Measurements from ENCODE around the gene TIGD3.

Gene TIGD3

DNA sequence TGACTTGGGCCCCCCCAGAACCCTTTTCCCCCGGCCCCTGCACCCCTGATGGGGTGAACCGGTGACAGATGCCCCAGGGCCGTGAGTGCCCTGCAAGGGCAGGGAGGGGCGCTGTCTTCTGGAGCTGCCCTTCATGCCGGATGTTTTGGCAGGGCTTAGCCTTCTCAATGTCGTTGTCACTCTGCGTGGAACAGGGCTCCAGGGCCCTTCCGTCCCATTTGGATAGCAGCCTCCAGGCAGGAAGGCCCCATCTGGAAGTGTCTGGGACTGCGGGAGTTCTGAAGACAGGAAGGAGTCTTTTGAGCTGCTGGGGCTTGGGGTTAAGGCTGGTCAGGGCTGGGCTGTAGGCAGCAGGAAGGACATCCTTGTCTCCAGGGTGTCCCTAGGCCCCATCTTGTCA is 36.4 kb downstream of the TIGD3 start:
- DNase-seq = no peak

DNA sequence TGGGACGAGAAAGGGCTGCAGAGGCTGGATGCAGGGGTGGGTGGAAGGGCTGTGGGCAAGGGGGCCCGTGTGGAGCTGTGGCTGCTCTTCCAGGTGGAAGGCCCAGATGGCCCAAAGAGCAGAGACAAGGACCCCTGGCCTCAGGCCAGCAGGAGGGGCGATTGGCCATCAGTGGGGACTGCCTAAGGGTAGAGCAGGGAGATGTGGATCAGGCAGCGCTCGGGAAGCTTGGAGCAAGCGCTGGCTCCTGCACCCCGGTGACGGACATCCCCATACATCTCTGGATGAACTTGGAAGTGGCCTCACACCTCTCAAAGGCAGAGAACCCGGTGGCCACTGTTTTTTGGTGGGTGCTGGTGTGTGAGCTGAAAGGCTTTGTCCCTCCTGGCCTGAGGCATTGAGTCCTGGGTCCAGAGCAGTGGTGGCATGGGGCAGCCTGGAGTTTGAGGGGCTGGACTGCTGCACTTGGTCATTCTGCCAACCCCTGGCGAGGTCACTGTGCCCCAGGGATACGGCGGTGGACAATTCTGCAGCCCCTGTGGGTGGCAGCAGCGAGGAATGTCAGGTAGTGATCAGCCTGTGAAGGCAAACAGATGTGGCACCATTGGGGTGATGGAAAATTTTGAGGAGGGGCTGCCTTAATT is 37.8 kb downstream of the TIGD3 start:
- DNase-seq = no peak

DNA sequence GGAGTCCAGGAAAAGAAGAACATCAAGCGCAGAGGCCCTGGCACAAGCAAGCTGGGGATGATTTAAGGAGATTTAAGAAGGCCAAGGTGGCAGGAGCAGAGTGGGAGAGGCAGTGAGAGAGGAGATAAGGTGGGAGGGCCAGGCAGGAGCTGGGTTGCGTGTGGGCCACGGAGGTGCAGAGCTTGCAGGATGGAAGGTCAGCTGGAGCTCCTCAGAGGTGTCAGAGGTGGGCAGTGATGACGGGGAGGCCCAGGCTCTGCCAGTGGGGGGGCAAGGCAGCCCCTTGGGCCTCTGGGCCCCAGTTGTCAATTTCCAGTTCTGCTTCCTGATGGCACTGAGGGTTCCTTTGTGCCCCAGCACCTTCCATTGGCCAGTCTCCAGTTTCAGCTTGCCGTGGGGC is 38.3 kb downstream of the TIGD3 start:
- no peak for DNase-seq

DNA sequence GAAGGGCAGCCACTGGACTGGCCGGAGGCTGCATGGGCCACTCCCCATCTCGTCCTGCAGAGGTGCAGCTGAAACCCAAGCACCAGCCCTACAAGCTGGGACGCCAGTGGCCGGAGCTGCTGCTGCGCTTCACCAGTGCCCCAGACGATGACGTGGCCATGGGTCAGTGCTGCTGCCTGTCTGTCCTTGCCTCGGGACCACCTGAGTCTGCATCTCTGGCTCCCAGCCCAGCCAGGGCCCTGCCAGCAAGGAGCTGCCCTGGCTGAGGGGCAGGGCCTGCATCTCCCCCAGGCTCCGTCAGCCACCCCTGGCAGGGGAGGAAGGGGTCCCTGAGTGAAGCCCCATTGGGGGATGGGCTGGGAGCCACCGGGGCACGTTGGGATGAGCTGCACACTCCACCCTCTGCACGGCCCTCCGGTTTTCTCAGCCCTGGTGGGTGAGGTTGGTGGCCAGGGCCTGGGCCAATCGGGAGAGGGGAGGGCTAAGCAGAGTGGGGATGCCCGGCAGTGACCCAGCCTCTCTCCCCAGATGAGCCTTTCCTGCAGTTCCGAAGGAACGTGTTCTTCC is 39.0 kb downstream of the TIGD3 start:
- no peak for DNase-seq

DNA sequence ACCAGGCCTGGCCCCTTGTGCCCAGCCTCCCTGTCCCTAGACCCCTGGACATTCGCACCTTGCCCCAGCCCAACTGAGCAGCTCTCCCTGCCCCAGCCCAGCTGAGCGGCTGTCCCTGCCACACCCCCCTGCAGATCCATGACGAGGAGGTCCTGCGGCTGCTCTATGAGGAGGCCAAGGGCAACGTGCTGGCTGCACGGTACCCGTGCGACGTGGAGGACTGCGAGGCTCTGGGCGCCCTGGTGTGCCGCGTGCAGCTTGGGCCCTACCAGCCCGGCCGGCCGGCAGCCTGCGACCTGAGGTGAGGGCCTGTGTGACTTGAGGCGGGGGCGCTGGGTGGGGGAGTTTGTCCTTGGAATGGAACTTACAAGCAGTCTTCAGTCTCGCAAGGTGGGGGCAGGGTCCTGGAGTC is 39.6 kb downstream of the TIGD3 start:
- no peak for DNase-seq

DNA sequence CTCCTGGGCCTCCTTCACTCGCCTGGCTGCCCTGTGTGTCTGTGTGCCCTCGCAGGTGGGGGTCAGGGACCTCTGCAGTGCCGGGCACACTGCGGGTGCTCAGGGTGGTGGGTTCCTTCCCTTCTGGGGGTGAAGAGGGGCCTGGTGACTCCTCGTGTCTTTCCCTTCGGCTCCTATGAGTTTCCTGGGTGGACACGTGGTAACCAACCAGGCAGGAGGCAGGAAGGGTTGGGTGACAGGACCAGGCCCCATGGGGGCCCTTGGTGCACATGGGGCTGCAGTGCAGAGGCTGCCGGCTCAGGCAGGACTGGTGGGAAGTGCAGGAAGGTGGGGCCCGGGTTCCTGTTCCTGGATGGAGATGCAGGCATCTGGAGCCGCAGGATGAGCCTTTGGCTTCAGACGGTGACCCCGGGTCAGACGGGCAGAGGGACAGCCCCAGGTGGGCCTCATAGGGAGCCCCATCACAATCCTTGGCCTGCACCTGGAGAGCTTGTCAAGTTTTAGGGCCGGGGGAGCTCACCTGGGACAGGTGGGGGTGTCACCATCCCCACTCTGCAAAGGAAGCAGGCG is 41.5 kb downstream of the TIGD3 start:
- DNase-seq = no peak

DNA sequence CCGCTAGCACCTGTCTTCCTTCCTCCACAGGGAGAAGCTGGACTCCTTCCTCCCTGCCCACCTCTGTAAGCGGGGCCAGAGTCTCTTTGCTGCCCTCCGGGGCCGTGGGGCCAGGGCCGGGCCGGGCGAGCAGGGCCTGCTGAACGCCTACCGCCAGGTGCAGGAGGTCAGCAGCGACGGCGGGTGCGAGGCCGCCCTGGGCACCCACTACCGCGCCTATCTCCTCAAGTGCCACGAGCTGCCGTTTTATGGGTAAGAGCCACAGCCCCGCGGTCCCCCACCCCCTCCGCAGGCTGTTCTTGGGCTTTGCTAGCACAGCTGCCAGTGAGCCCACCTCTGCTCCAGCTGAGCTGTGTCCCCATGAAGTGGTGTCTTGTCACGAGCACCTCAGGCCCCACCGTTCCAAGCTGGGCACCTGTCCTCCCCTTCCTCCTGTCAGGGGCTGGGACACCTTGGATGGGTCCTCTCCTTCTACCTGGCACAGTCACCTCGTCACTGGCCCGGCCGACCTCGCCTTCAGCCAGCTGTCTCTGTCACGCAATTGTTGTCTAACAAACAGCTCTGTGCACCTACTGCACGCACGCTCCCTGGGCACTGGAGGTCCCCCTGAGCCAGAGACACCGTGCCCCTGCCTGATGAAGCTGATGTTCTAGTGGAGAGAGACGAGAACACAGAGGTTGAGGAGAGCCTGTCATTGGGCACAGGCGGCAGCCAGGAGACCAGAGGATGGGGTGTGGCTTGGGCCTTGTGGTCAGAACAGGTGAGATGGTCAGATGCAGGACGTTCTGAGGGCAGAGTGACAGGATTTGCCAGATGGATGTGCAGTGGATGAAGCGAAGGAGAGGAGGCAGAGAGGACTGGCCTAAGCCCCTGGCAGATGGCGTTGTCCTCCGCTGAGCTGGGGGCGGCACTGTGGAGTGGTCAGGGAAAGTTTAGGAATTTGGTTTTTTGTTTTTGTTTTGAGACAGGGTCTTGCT is 42.5 kb downstream of the TIGD3 start:
- no peak for DNase-seq

DNA sequence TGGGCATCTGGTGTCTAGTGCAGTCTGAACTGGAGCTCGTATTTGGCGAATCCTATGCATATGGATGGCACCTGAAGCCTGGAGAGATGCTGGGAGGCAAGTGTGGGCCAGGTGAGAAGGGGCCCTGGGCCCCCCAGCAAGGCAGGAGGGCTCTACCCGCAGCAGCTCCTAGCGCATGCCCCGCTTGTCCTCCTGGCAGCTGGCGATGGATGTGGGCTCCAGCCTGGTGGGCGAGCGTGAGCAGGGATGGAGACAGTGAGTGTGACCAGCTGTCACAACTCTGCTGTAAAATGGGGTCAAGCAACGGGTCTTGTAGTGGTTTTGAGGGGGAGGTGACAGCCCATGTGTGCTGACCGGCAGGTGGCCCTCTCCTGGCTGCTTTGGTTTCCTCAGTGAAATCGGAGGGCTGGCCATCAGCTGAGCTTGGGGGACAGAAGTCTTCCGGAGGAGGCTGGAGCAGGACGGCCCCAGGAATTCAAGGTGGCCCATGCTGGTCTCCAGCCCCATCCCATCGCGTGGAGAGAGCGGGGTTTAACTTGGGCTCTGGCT is 43.9 kb downstream of the TIGD3 start:
- no peak for DNase-seq

DNA sequence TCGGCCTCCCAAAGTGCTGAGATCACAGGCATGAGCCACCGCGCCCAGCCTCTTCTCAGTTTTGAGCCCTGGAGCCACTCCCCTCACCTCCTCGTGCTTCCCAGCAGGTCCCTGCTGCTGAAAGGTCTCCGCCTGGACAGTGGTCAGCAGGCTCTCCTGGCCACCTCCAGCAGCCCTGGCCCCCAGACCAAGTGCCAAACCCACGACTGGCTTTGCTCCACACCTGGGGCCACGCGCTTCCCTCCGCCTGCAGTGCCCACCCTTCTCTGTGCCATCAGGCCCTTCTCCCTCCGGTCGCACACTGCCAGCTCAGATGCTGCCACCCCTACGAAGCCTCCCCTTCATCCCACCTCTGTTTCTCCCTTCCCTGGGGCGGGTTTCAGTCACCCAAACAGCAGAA is 44.7 kb downstream of the TIGD3 start:
- DNase-seq = no peak

DNA sequence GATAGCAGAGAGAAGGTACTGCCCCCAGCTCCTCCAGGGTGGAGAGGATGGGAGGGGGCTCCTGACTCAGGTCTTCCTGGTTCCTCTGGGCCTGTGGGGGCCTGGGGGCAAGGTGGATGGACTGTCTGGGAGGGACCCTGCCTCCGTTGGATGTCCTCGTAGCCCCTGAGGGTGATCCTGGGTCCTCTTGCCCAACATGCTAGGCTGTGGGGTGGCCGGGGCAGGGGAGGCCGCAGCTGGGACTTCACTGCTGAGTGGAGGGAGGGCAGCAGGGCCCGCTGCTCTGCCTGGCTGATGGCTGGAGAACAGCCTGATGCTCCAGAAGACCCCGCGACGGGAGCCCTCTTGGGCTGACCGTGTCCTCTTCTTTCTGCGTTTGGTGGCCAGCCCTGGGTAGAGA is 45.3 kb downstream of the TIGD3 start:
- DNase-seq = no peak

DNA sequence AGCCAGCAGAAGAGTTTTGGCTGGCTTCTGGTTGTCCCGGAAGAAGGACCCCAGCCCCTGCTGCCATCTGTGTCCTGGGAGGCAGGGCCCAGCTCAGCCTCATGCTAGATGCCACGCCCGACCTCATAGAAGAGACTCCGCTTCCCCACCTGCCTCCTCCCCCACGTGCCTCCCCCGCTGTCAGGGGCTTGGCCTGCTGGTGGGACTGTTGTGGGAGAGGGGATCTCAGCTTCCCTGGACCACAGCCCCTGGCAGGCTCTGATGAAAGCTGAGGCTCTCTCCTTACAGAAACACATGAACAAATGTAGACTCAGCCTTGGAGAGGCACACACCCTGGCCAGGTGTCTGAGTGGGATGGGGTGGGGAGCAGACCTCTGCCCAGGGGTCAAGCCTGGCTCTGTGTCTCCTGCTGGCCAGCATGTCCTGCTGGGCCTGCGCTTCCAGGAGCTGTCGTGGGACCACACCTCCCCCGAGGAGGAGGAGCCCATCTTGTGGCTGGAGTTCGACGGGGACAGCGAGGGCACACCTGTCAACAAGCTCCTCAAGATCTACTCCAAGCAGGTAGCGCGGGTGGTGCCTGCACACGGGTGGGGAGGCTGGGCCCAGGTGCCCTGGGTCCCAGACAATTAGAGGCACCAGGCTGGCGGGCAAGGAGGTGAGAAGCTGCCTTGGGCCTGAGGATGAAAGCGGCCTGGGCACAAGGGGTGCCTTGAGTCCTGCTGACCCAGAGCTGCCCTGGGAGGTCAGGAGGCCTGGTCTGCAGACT is 45.9 kb downstream of the TIGD3 start:
- no peak for DNase-seq

DNA sequence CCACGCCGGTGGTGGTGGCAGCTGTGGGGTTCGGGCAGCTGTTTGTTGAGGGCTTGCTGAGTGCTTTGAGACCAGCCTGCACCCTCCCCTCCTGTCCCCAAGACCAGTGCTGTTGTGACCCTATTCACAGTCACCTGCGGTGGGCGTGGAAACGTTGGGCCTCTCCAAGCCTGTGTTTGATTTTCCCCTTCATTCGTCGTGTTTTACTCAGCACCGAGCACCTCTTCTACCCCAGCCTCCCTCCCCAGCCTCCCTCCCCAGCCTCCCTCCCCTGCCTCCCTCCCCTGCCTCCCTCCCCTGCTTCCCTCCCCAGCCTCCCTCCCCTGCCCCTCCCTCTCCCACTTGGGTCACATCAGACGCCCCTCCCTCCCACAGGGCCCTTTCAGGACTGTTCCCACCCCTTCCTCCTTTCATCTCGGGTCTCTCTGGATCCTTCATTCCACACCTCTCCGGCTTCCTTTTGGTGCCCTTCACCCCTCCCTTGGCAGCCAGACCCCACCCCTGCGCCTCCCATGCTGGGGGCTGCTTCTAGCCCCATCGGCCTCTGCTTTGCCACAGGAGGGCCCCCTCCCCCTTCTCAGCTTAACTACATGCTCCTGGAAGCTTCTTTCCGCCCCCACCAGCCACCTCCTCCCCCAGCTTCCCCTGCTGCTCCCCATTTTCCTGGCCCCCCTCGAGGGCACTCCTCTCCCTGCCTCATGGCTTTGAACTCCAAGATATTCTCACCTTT is 46.7 kb downstream of the TIGD3 start:
- DNase-seq = no peak

DNA sequence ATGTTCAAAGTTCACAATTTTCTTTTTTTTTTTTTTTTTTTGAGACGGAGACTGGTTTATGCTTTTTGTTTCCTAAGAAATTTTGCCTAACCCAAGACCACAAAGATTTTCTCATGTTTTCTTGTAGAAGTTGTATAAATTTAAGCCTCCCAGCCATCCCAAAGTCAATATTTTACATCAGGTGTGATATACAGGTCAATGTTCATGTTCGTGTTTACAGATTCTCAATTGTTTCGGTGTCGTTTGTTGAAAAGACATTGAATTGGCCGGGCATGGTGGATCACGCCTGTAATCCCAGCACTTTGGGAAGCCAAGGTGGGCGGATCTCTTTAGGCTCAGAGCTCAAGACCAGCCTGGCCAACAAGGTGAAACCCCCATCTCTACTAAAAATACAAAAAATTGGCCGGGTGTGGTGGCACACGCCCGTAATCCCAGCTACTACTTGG is 47.3 kb downstream of the TIGD3 start:
- no peak for DNase-seq

DNA sequence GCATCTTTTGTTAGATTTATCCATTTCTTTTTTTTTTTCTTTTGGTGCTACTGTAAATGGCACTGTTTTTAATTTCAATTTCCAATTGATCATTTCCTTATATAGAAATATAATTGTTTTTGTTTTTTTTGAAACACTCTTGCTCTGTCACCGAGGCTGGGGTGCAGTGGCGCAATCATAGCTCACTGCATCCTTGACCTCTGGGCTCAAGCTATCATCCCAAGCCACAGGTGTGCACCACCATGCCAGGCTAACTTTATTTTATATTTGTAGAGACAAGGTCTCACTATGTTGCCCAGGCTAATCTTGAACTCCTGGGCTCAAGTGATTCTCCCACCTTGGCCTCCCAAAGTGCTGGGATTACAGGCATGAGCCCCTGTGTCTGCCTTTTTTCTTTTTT is 48.2 kb downstream of the TIGD3 start:
- DNase-seq = no peak

DNA sequence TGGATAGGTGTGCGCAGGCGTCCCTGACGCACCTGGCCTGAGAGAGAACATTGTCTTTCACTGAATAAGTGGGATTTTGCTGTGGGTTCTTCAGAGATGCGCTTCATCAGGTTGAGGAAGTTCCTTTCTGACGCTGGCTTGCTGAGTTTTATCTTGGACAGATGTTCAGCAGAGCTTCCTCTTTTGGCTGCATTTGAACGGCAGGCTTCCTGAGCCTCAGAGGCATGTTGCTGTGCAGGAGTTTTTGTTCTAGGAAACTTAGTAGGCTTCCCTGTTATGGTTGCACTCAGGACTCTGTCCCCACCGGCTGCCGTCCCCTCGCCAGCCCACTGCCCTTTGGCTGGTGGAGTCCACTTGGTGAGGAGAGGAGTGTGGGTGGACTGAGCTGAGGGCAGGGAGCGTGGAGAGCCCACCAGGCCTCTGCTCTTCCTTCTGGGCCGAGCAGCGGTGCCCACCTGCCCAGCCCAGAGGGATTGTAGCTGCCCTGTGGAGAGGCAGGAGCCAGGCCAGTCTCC is 49.1 kb downstream of the TIGD3 start:
- no peak for DNase-seq

DNA sequence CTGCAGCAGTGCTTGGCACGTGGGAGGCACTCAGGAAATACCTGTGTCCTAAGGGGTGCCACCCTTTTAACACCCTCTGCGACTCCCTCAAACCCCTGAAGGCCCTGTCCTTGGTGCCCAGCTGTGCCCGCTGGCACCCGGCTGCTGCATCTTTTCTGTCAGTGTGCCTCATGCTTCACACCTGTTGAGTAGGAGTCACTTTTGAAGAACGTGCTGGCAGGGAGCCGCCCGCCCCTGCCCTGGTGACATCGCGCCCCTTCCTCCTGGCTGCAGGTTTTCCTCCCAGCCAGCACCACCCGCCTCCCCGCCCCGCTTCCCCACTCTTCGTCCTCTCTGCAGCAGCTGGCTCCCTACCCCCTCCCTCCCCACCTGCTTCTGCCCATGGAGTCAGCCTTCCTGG is 49.7 kb downstream of the TIGD3 start:
- no peak for DNase-seq

DNA sequence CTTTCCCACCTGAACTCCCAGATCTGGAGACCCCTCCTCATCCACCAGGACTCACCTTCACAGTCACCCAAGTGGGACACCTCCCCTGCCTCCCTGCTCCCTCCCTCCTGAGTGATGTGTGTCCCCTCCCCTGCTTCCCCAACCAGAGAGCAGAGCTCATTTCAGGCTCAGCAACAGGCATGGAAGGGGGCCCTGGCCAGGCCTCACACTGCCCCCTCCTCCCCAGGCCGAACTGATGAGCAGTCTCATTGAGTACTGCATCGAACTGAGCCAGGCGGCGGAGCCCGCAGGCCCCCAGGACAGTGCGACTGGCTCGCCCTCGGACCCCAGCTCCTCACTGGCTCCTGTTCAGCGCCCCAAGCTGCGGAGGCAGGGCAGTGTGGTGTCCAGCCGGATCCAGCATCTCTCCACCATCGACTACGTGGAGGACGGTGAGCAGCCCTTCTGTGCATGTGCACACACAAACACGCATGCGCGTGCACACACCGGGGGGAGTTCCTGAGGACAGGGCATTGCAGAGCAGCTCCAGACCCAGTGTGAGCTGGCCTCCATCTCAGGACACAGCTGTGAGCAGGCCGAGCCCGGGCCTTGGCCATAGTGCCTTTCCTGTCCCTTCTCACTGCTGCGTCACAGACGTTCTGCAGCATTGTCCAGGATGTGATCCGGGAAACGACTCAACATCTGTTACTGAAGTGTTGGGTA is 50.2 kb downstream of the TIGD3 start:
- no peak for DNase-seq

All from NCI-H2171 (cell line).